BE2C (cell line): Measurements from ENCODE around the gene CDH22.

Source experiments
- DNase-seq: peaks from one replicate; pipeline ENCODE4 v3.0.0-alpha.2; 2020
- H3K27me3 ChIP-seq: fragments of 250-450 bp; sonication (Bioruptor Pico); 2 replicates; pipeline ENCODE4 v1.5.1; 2020; ENCODE audit warnings: mild to moderate bottlenecking
- H3K36me3 ChIP-seq: fragments of 250-450 bp; sonication (Bioruptor Pico); 2 replicates; pipeline ENCODE4 v1.5.1; 2020; ENCODE audit warnings: mild to moderate bottlenecking
- H3K4me1 ChIP-seq: fragments of 250-450 bp; sonication (Bioruptor Pico); 2 replicates; pipeline ENCODE4 v1.5.1; 2020
- H3K4me3 ChIP-seq: 2 replicates; pipeline ENCODE4 v1.5.1; 2011; ENCODE audit warnings: low read depth, low read length
- H3K9me3 ChIP-seq: fragments of 250-450 bp; sonication (Bioruptor Pico); 2 replicates; pipeline ENCODE4 v1.5.1; 2020
- TF ChIP-seq, protein P1 (sequence below): IDR thresholded peaks from 2 replicates; pipeline ENCODE4 v1.5.1; 2012; ENCODE audit warnings: mild to moderate bottlenecking, low read depth, low read length

The CDH22 gene

DNA sequence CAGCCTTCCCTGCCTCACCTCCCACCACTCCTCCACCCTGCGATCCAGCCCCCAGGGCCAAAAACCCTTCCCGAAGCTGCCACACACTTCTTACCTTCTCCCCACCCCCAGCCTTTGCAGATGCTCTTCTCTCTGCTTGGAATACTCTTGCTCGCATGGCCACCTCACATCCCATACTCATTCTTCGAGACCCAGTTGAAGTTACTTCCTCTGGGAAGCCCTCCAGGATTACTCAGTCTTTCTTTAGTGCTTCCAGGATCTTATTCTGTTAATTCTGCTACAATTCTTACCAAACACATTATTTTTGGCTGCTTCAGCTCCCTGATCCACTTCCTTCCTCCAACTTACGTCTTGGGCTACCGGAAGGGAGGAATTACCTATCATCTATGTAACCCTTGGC lies 135.8 kb downstream of the CDH22 start:
- Histone ChIP-seq H3K9me3 (no peaks in the 10 kb centered on the region), H3K27me3 (peaks cover 10% of the 10 kb centered on the region), H3K4me1 (peaks cover 8% of the 10 kb centered on the region), H3K36me3 (no peaks in the 10 kb centered on the region), H3K4me3 (no peak overlapping the region)
- TF ChIP-seq, protein P1, sequence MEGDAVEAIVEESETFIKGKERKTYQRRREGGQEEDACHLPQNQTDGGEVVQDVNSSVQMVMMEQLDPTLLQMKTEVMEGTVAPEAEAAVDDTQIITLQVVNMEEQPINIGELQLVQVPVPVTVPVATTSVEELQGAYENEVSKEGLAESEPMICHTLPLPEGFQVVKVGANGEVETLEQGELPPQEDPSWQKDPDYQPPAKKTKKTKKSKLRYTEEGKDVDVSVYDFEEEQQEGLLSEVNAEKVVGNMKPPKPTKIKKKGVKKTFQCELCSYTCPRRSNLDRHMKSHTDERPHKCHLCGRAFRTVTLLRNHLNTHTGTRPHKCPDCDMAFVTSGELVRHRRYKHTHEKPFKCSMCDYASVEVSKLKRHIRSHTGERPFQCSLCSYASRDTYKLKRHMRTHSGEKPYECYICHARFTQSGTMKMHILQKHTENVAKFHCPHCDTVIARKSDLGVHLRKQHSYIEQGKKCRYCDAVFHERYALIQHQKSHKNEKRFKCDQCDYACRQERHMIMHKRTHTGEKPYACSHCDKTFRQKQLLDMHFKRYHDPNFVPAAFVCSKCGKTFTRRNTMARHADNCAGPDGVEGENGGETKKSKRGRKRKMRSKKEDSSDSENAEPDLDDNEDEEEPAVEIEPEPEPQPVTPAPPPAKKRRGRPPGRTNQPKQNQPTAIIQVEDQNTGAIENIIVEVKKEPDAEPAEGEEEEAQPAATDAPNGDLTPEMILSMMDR, result no peak
- no peak for DNase-seq

DNA sequence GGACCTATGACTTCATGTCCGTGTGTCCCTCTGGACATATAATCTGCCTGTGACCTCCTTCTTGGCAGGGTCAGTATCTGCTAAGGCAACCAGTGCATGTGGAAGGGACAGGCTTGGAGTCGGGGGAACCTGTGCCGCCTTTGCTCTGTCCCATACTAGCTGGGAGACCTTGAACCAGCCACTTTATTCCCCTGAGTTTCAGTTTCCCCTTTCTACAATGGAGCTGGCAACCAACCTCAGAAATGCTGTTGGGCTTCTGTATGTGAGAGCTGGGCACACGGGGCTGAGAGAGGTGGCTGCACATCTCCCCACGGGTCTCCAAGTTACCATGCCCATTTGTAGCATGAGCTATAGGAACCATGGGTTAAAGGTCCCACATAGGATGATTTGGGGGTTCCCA lies 136.4 kb downstream of the CDH22 start:
- no peak overlapping the region for H3K4me3 ChIP-seq
- H3K9me3 ChIP-seq, result no peaks in the 10 kb centered on the region
- peaks cover 8% of the 10 kb centered on the region for H3K4me1 ChIP-seq
- peaks cover 10% of the 10 kb centered on the region for H3K27me3 ChIP-seq
- DNase-seq, result no peak
- H3K36me3 ChIP-seq, result no peaks in the 10 kb centered on the region
- TF ChIP-seq, protein P1, result no peak

DNA sequence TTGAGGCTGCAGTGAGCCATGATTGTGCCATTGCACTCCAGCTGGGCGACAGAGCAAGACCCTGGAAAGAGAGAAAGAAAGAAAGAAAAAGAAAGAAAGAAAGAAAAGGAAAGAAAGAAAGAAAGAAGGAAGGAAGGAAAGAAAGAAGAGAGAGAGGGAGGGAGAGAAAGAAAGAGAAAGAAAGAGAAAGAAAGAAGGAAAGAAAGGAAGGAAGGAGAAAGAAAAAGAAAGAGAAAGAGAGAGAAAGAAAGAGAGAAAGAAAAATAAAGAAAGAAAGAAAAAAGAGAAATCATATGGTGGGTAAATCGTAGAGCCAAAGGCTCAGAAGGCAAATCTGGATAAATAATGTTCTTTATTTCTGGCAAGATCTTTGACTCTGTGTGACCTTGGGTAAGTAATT lies 136.8 kb downstream of the CDH22 start:
- no peaks in the 10 kb centered on the region for H3K9me3 ChIP-seq
- H3K36me3 ChIP-seq, result no peaks in the 10 kb centered on the region
- H3K4me1 ChIP-seq, result peaks cover 8% of the 10 kb centered on the region
- H3K27me3 ChIP-seq, result peaks cover 10% of the 10 kb centered on the region
- no peak for DNase-seq
- TF ChIP-seq, protein P1, result no peak
- H3K4me3 ChIP-seq, result no peak overlapping the region

DNA sequence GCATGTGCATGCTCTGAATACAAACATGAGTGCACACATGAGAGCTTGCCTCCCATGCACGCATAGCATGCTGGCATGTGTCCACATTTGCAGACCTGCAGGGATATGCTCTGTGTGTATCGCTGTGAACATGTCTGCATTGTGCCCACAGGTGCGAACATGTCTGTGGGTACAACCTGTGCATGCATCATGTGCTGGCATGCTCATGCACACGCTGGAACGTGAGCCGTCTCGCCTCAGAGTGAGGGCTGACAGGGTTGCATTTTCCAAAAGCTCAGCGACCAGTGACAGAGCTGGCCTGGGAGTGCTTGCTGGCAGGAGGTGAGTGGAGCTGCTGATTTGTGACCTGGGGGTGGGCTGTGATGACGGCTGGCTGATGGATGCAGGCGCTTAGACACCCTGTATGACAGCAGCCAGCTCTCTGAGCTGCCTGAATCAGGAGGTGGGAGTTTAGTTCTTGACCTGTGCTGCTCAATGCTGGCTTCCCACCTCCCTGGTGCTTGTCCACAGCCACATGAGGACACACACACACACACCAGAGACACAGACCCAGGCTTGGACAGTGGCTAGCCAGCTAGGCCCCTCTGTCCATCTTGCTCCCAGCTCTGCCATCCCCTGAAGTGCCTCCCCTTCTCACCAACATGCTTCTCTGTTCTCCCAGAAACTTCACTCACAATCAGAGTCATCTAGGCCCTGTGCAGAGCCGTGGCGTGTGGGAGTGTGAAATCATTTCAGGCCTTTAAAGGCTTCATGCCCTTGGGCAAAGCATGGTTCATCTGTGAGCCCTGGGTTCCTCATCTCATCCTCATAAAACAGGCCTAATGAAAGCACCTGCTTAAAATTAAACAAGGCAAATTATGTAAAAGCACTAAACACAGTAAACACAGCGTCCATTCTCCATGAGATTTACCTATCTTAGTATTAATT lies 138.8 kb downstream of the CDH22 start:
- H3K27me3 ChIP-seq, result peaks cover 10% of the 10 kb centered on the region
- TF ChIP-seq, protein P1, result no peak
- DNase-seq, result peak; percentile 49
- H3K9me3 ChIP-seq, result no peaks in the 10 kb centered on the region
- no peaks in the 10 kb centered on the region for H3K36me3 ChIP-seq
- H3K4me1 ChIP-seq, result peaks cover 8% of the 10 kb centered on the region
- H3K4me3 ChIP-seq, result no peak overlapping the region

DNA sequence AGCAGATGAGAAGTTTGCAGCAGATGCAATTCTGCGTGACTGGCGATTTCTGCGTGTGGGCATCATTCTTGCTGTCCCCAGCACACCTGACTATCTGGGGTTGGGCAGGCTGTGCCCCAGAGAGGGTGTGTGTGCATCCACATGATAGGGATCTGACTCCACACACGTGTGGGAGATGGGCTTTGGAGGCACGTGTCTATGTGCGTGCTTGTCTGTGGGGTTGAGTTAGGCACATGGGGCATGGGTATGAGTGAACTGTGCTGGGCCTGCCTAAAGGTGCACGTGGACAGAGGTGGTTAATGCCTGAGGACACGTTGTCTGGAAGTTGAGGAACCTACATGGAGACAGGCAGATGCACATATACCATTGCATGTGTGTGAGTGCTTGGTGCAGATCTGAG lies 139.9 kb downstream of the CDH22 start:
- DNase-seq, result no peak
- TF ChIP-seq, protein P1, result no peak

DNA sequence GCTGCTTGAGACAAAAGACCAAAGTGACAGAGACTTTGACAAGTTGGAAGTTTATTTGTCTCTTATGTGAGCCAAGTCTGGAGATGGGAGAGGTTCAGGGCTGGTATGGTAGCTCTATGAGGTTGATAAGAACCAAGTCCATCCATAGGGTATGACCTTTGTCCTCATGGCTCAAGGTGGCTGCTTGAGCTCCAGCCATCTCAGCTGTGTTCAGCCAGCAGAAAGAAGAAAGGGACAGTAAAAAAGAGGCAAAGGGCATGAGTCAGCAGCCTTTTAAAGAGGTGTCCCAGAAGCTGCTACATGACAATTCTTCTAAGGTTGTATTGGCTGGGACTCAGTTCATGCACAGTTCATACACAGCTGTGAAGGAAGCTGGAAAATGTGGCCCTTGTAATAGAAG lies 141.2 kb downstream of the CDH22 start:
- no peak for DNase-seq
- H3K36me3 ChIP-seq, result no peaks in the 10 kb centered on the region
- TF ChIP-seq, protein P1, result no peak
- no peak overlapping the region for H3K4me3 ChIP-seq
- H3K4me1 ChIP-seq, result peaks cover 8% of the 10 kb centered on the region
- H3K27me3 ChIP-seq, result no peaks in the 10 kb centered on the region
- no peaks in the 10 kb centered on the region for H3K9me3 ChIP-seq

More for the DNA sequence above, 139.9 kb downstream of the CDH22 start:
- Histone ChIP-seq H3K9me3 (no peaks in the 10 kb centered on the region), H3K36me3 (no peaks in the 10 kb centered on the region), H3K4me1 (peaks cover 8% of the 10 kb centered on the region), H3K27me3 (no peaks in the 10 kb centered on the region; the same call in 1 of the 2 replicates), H3K4me3 (no peak overlapping the region)
